Liver (tissue), 9 donors: Measurements from ENCODE around the gene TNS2. TPM values are rescaled to one million over a fixed set of nuclear protein-coding genes. Genes with fewer than 3 reads are reported as not detected.

ENCODE experiments used
- DNase-seq: peaks from one replicate; pipeline ENCODE4 v3.0.0-alpha.2; 2017; ENCODE audit warnings: low spot score
- H3K27ac ChIP-seq, 2 donors: one replicate each; pipeline ENCODE4 v1.7.0; 2013; ENCODE audit warnings: inconsistent platforms in 2 of 2, low read length in 2 of 2, control low read depth in 1 of 2, low read depth in 1 of 2, mild to moderate bottlenecking in 1 of 2
- H3K27me3 ChIP-seq, 4 donors: one replicate each; pipeline versions ENCODE4 v1.6.1 to v1.7.0; 2013; ENCODE audit warnings: low read length in 3 of 4, inconsistent platforms in 1 of 4, mild to moderate bottlenecking in 1 of 4, moderate library complexity in 1 of 4; ENCODE audit not compliant: control insufficient read depth in 4 of 4, insufficient read depth in 4 of 4
- H3K36me3 ChIP-seq, 4 donors: one replicate each; pipeline versions ENCODE4 v1.6.1 to v1.7.0; 2013; ENCODE audit warnings: low read length in 3 of 4, mild to moderate bottlenecking in 3 of 4, low read depth in 1 of 4, moderate library complexity in 1 of 4; ENCODE audit not compliant: control insufficient read depth in 4 of 4, insufficient read depth in 3 of 4
- H3K4me1 ChIP-seq, 4 donors: one replicate each; pipeline versions ENCODE4 v1.6.1 to v1.7.0; 2013; ENCODE audit warnings: low read length in 3 of 4, mild to moderate bottlenecking in 3 of 4, moderate library complexity in 1 of 4; ENCODE audit not compliant: control insufficient read depth in 4 of 4, insufficient read depth in 4 of 4
- H3K4me3 ChIP-seq, 3 donors: one replicate each; pipeline versions ENCODE4 v1.6.1 to v1.7.0; 2013; ENCODE audit warnings: low read length in 3 of 3, control low read depth in 1 of 3, low read depth in 1 of 3, mild to moderate bottlenecking in 1 of 3
- H3K9ac ChIP-seq, 2 donors: one replicate each; pipeline ENCODE4 v1.7.0; 2013; ENCODE audit warnings: low read length in 2 of 2, mild to moderate bottlenecking in 2 of 2, moderate library complexity in 2 of 2, control low read depth in 1 of 2, low read depth in 1 of 2
- H3K9me3 ChIP-seq, 4 donors: one replicate each; pipeline versions ENCODE4 v1.6.1 to v1.7.0; 2013; ENCODE audit warnings: low read length in 3 of 4; ENCODE audit not compliant: control insufficient read depth in 4 of 4
- ATF3 ChIP-seq: IDR thresholded peaks from 2 replicates; pipeline ENCODE4 v1.6.1; 2016; ENCODE audit warnings: antibody characterized with exemption
- CTCF ChIP-seq: fragments of 150-350 bp; IDR thresholded peaks from 2 replicates; pipeline ENCODE4 v1.5.1; 2017; ENCODE audit warnings: improper control_type of control experiment, low read depth, low read length; ENCODE audit not compliant: missing input control
- EGR1 ChIP-seq, 2 donors: IDR thresholded peaks; 2 replicates each; pipeline ENCODE4 v1.6.1; 2016 to 2018; ENCODE audit warnings: antibody characterized with exemption in 2 of 2, low read depth in 2 of 2
- FOXA1 ChIP-seq: IDR thresholded peaks from 2 replicates; pipeline ENCODE4 v1.6.1; 2016; ENCODE audit warnings: antibody characterized with exemption
- FOXA2 ChIP-seq: IDR thresholded peaks from 2 replicates; pipeline ENCODE4 v1.6.1; 2016; ENCODE audit warnings: antibody characterized with exemption
- GABPA ChIP-seq, 2 donors: IDR thresholded peaks in 1 of 2; conservative IDR thresholded peaks in 1 of 2; 2 replicates each; pipeline ENCODE4 v1.6.1; 2016; ENCODE audit warnings: antibody characterized with exemption in 2 of 2, mild to moderate bottlenecking in 1 of 2, moderate library complexity in 1 of 2
- HNF4A ChIP-seq, 2 donors: conservative IDR thresholded peaks; 2 replicates each; pipeline ENCODE4 v1.6.1; 2016; ENCODE audit warnings: antibody characterized with exemption in 2 of 2, mild to moderate bottlenecking in 2 of 2
- HNF4G ChIP-seq: IDR thresholded peaks from 2 replicates; pipeline ENCODE4 v1.6.1; 2016; ENCODE audit warnings: antibody characterized with exemption
- JUND ChIP-seq, 2 donors: IDR thresholded peaks; 2 replicates each; pipeline ENCODE4 v1.6.1; 2016; ENCODE audit warnings: antibody characterized with exemption in 2 of 2
- MAX ChIP-seq: IDR thresholded peaks from 2 replicates; pipeline ENCODE4 v1.6.1; 2016; ENCODE audit warnings: antibody characterized with exemption
- NR2F2 ChIP-seq: IDR thresholded peaks from 2 replicates; pipeline ENCODE4 v1.6.1; 2016; ENCODE audit warnings: antibody characterized with exemption
- RAD21 ChIP-seq, 2 donors: IDR thresholded peaks; 2 replicates each; pipeline ENCODE4 v1.6.1; 2016; ENCODE audit warnings: antibody characterized with exemption in 2 of 2, mild to moderate bottlenecking in 2 of 2
- REST ChIP-seq: IDR thresholded peaks from 2 replicates; pipeline ENCODE4 v1.6.1; 2016; ENCODE audit warnings: antibody characterized with exemption, mild to moderate bottlenecking
- RXRA ChIP-seq, 2 donors: IDR thresholded peaks; 2 replicates each; pipeline ENCODE4 v1.6.1; 2017 to 2018; ENCODE audit warnings: antibody characterized with exemption in 2 of 2, mild to moderate bottlenecking in 1 of 2
- SP1 ChIP-seq: IDR thresholded peaks from 2 replicates; pipeline ENCODE4 v1.6.1; 2018; ENCODE audit warnings: antibody characterized with exemption, mild to moderate bottlenecking
- TAF1 ChIP-seq: conservative IDR thresholded peaks from 2 replicates; pipeline ENCODE4 v1.6.1; 2016; ENCODE audit warnings: antibody characterized with exemption, mild to moderate bottlenecking
- YY1 ChIP-seq: IDR thresholded peaks from 2 replicates; pipeline ENCODE4 v1.6.1; 2016; ENCODE audit warnings: antibody characterized with exemption, mild to moderate bottlenecking
- ZBTB33 ChIP-seq: IDR thresholded peaks from 2 replicates; pipeline ENCODE4 v1.6.1; 2016; ENCODE audit warnings: antibody characterized with exemption
- WGBS: extraction: QIAGEN DNeasy Blood & Tissue Kit; methylation state at CpG from one replicate; pipeline ENCODE4 v1.1.7; 2013; 5-methylcytosine and 5-hydroxymethylcytosine counted together
- polyA plus RNA-seq, 2 donors: library from polyadenylated mRNA; stranded (reverse) in 1 of 2; unstranded in 1 of 2; fragments of 200-250 nt in 1 of 2; fragments of >200 nt in 1 of 2; fragmentation: Nextera tagmentation in 1 of 2; extraction: Ambion mirVana in 1 of 2; gene quantifications; one replicate each; pipeline versions ENCODE4 v1.2.1 to v1.2.3, GENCODE V29; 2013 to 2015
- total RNA-seq, 2 donors: library from RNA; depleted of rRNA; stranded (reverse); fragments of >200 nt; gene quantifications; one replicate each; pipeline ENCODE4 v1.2.3, GENCODE V29; 2014
- donor health status: healthy.
- donor health status: healthy.
- donor health status: healthy.
- donor health status: healthy.
- donor health status: healthy.

The TNS2 gene
- total and polyA plus RNA-seq, 4 donors: 11.7 to 94.0 (median 46.0) TPM

- Histone ChIP-seq H3K4me3 (no peak overlapping the region), H3K9me3 (no peaks in the 10 kb centered on the region), H3K4me1 (peaks cover 5 to 16% (median 7%) of the 10 kb centered on the region in 4 donors), H3K36me3 (no peaks in the 10 kb centered on the region), H3K9ac (no peak overlapping the region), H3K27ac (peak overlapping the region; percentile 53 to 67), H3K27me3 (no peaks in the 10 kb centered on the region)
- TF ChIP-seq FOXA1 (no peak), RXRA (IDR thresholded peaks at IDR 0.05) (peak in 1 of 2 donors; percentile 20), REST (peak; percentile 24)
- DNase-seq: no peak
- WGBS: 79% methylated on average over 6 of the region's 6 CpGs
These were observed 44.0 kb downstream of the TNS2 start for GRCh38 chr12:53093777-53094393.

GRCh38 chr12:53094394-53094787 is 44.5 kb downstream of the TNS2 start:
- H3K36me3 ChIP-seq: no peaks in the 10 kb centered on the region
- WGBS: 87% methylated on average over 6 of the region's 6 CpGs
- H3K9me3 ChIP-seq: no peaks in the 10 kb centered on the region
- H3K4me1 ChIP-seq: peaks cover 5 to 19% (median 11%) of the 10 kb centered on the region in 4 donors
- no peak overlapping the region for H3K4me3 ChIP-seq
- no peak for DNase-seq
- H3K27ac ChIP-seq: peak overlapping the region; percentile 53 to 67
- no peaks in the 10 kb centered on the region for H3K27me3 ChIP-seq
- TF ChIP-seq JUND (IDR thresholded peaks at IDR 0.05) (no peak), FOXA2 (no peak), TAF1 (no peak), HNF4A (conservative IDR thresholded peaks at IDR 0.05) (no peak), GABPA (IDR thresholded peaks at IDR 0.05 in 1 of 2, conservative IDR thresholded peaks at IDR 0.05 in 1 of 2) (no peak), YY1 (no peak), EGR1 (IDR thresholded peaks at IDR 0.05; ENCODE audit: low read depth in 2 of 2) (no peak), MAX (no peak), RAD21 (IDR thresholded peaks at IDR 0.05) (no peak), REST (no peak), NR2F2 (no peak), CTCF (no peak), ZBTB33 (no peak), FOXA1 (no peak), RXRA (IDR thresholded peaks at IDR 0.05) (no peak), HNF4G (no peak), SP1 (no peak), ATF3 (no peak)
- no peak overlapping the region for H3K9ac ChIP-seq
